GM10266 (cell line): ENCODE data around the gene AGBL1.

ENCODE experiments used
- DNase-seq: peaks from one replicate; pipeline ENCODE4 v3.0.0; 2012; ENCODE audit errors: extremely low spot score
- CTCF ChIP-seq: IDR thresholded peaks from 2 replicates; pipeline ENCODE4 v1.5.1; 2012; ENCODE audit warnings: mild to moderate bottlenecking, low read depth; ENCODE audit not compliant: control insufficient read depth, insufficient read depth; ENCODE audit errors: missing control alignments

Gene AGBL1

GRCh38 chr15:86538141-86538540 is 458.5 kb downstream of the AGBL1 start:
- DNase-seq: no peak
- no peak for TF ChIP-seq CTCF

- TF ChIP-seq CTCF: no peak
- DNase-seq: no peak
Measured at GRCh38 chr15:86540840-86541467, 461.3 kb downstream of the AGBL1 start.

- no peak for DNase-seq
- TF ChIP-seq CTCF: no peak
Measured at GRCh38 chr15:86541540-86541939, 461.9 kb downstream of the AGBL1 start.

- no peak for DNase-seq
- TF ChIP-seq CTCF: no peak
Measured at GRCh38 chr15:86550075-86550474, 470.4 kb downstream of the AGBL1 start.

GRCh38 chr15:86553108-86553507 is 473.4 kb downstream of the AGBL1 start:
- no peak for DNase-seq
- TF ChIP-seq CTCF: no peak

GRCh38 chr15:86555098-86555497 is 475.4 kb downstream of the AGBL1 start:
- DNase-seq: no peak
- no peak for TF ChIP-seq CTCF

GRCh38 chr15:86555939-86556338 is 476.3 kb downstream of the AGBL1 start:
- no peak for TF ChIP-seq CTCF
- DNase-seq: no peak
